Measurements from ENCODE around the gene FKBP1C. TPM values are rescaled to one million over a fixed set of nuclear protein-coding genes. Genes with fewer than 3 reads are reported as not detected.
"Not testable (repeated sequence)": the region's sequence is repeated elsewhere in the genome, so short reads cannot be mapped to it uniquely, and the experiment has no call there.

The FKBP1C gene
- under 1 TPM; 0.26 to 0.62 TPM for total RNA-seq
- long read RNA-seq: 0 reads

GRCh38 chr6:63211343-63211742 lies at the start of gene FKBP1C:
FKBP1C (plus strand) TSS chr6:63211469.
- ATAC-seq; intact Hi-C loops (cut with DNase I); DNase-seq: not testable (repeated sequence)

GRCh38 chr6:63164047-63164803 lies 47.0 kb upstream of the FKBP1C start:
- DNase-seq; ATAC-seq; intact Hi-C loops (cut with DNase I): not testable (repeated sequence)

GRCh38 chr6:63174173-63174572 lies 37.1 kb upstream of the FKBP1C start:
- DNase-seq (no peak), ATAC-seq (no peak)
- intact Hi-C loops (cut with DNase I): no loop called here

GRCh38 chr6:63176181-63176580 lies 35.1 kb upstream of the FKBP1C start:
- intact Hi-C loops (cut with DNase I): no loop called here
- ATAC-seq (no peak), DNase-seq (no peak)

- DNase-seq: no peak
- no peak for ATAC-seq
- intact Hi-C loops (cut with DNase I): no loop called here
These were observed 30.9 kb upstream of the FKBP1C start for GRCh38 chr6:63180367-63180766.

- intact Hi-C loops (cut with DNase I): no loop called here
- DNase-seq (no peak), ATAC-seq (no peak)
These were observed 24.3 kb upstream of the FKBP1C start for GRCh38 chr6:63186970-63187369.

- DNase-seq: no peak
- intact Hi-C loops (cut with DNase I): no loop called here
- no peak for ATAC-seq
These were observed 22.4 kb upstream of the FKBP1C start for GRCh38 chr6:63188828-63189227.

- no peak for DNase-seq
These were observed 17.9 kb upstream of the FKBP1C start for GRCh38 chr6:63193324-63193723.

GRCh38 chr6:63197741-63198140 lies 13.5 kb upstream of the FKBP1C start:
- ATAC-seq (no peak), DNase-seq (no peak)
- intact Hi-C loops (cut with DNase I): no loop called here

More at GRCh38 chr6:63193324-63193723, 17.9 kb upstream of the FKBP1C start:
- ATAC-seq: no peak
- intact Hi-C loops (cut with DNase I): no loop called here

- no peak for ATAC-seq
- DNase-seq: no peak
- intact Hi-C loops (cut with DNase I): no loop called here
These were observed 2.1 kb downstream of the FKBP1C start for GRCh38 chr6:63213325-63213724.

- no peak for ATAC-seq
- intact Hi-C loops (cut with DNase I): no loop called here
These were observed 3.5 kb downstream of the FKBP1C start for GRCh38 chr6:63214816-63215215.

GRCh38 chr6:63224179-63224578 lies 12.9 kb downstream of the FKBP1C start:
- intact Hi-C loops (cut with DNase I): no loop called here
- no peak for ATAC-seq
- no peak for DNase-seq

More at GRCh38 chr6:63214816-63215215, 3.5 kb downstream of the FKBP1C start:
- DNase-seq: no peak

- intact Hi-C loops (cut with DNase I); ATAC-seq: not testable (repeated sequence)
These were observed 14.7 kb downstream of the FKBP1C start for GRCh38 chr6:63225987-63226386.

GRCh38 chr6:63227928-63228894 lies 16.9 kb downstream of the FKBP1C start:
- intact Hi-C loops (cut with DNase I); ATAC-seq; DNase-seq: not testable (repeated sequence)

More at GRCh38 chr6:63225987-63226386, 14.7 kb downstream of the FKBP1C start:
- not testable (repeated sequence) for DNase-seq

- DNase-seq; intact Hi-C loops (cut with DNase I); ATAC-seq: not testable (repeated sequence)
These were observed 18.8 kb downstream of the FKBP1C start for GRCh38 chr6:63230027-63230426.

- DNase-seq; intact Hi-C loops (cut with DNase I); ATAC-seq: not testable (repeated sequence)
These were observed 19.2 kb downstream of the FKBP1C start for GRCh38 chr6:63230511-63230910.

- no peak for DNase-seq
- intact Hi-C loops (cut with DNase I): no loop called here
- no peak for ATAC-seq
These were observed 25.1 kb downstream of the FKBP1C start for GRCh38 chr6:63236398-63236817.

- DNase-seq: no peak
- ATAC-seq: no peak
- intact Hi-C loops (cut with DNase I): no loop called here
These were observed 34.2 kb downstream of the FKBP1C start for GRCh38 chr6:63245420-63245819.

- intact Hi-C loops (cut with DNase I): no loop called here
- DNase-seq (no peak), ATAC-seq (no peak)
These were observed 34.6 kb downstream of the FKBP1C start for GRCh38 chr6:63245909-63246308.

GRCh38 chr6:63246581-63246980 lies 35.3 kb downstream of the FKBP1C start:
- ATAC-seq (no peak), DNase-seq (no peak)
- intact Hi-C loops (cut with DNase I): no loop called here

Measured in left cardiac atrium (tissue), 4 donors.